ENCODE measurements around the gene NFIA.
"Not testable (repeated sequence)": the region's sequence is repeated elsewhere in the genome, so short reads cannot be mapped to it uniquely, and the experiment has no call there.

The NFIA gene

DNA sequence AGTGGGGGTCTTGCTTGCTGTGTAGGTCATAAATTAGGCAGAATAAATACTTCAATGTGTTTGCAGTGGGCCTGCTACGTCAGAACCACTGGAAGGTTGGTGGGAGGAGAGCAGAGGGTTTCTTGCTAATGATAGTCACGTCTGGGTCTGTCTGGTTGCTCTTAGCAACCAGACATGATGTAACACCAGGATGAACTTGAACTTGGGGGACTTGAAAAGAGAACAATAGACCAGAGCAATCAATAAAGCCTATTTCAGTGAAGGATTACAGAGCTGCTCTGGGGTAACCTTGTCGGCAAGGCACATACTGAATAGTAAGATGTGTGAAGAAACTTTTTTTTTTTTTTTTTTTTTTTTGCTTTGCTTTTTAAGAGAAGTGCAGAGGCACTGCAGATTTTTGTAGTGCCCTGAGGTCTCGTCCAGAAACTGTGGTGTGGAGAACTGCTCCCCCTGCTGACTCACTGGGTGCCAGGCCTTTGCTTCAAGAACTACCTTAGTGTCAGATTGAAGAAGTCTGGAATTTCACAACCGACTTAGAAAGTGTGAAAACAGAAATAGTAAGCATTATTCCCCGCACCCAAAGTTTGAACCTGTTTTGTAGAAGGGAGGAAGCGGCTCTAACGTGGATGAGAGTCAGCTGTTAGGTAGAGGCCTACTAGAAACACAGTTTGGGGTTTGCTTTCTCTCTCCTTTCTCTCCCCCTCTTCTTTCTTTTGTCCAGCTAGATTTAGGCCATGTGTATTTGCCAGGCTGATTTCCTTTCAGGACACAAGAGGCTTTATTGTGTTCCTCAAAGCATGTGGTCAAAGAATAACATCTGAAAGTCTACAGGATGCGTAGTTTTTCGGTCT is 371.0 kb downstream of the NFIA start:
- DNase-seq (ENCODE audit: low spot score), result peak; percentile 91

DNA sequence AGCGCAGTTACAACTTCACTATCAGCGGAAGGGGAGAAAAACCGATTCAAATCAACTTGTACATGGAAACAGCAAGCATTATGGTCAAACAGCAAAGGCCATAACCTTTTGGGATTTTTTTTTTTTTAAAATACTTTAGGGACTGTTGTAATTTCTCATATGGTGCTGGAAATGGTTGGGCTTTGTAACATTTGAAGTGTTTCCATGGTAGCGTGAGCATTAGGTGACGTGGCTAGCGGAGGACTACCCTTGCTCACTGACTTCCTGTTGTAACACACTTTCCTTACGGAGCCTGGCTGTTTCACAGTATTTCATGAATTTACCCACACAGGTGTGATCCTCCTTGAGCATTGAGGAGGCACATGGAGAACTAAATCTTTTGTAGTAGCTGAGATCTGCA is 373.0 kb downstream of the NFIA start:
- no peak for DNase-seq (ENCODE audit: low spot score)

DNA sequence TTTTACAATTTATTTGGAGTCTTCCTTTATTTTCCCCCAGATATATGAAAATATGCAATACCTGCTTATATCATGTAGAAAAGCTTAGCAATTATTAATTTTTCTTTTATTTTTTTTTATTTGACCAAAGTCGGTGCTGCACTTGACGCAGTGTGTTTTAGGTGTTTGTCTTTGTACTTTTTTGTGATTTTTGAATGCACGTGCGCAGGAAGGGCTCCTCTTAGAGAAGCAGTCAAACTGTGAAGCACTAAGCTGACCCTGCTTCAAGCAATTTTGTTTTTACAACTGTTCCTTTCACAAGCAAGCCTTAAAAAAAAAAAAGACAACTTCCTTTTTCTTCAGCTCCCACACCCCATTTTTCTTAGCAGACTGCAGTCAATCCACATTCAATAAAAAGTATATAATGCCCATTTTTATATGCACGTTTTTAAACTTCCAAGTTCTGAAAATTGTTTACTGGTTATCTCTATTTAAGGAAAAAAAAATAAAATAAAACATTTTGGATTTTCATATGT is 375.2 kb downstream of the NFIA start:
- DNase-seq (ENCODE audit: low spot score), result no peak

DNA sequence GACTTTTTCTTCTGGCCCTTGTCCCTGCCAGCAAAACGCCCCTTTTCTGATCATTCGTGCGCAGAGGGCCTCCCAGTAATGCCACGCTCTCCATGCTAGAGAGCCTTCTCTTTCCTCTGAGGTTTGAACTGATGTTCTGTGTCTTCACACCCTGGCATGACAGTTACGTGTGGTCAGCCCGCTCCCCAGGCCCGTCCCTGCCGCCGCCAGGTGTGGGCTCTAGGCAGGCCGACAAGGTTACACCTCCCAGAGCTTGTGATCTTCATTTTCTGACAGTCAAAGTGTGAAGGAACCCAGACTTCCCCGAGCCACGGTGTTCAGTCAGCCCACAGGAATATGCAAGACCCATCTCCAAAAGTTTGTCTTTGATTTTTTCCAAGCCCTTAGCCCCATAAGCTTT is 377.0 kb downstream of the NFIA start:
- DNase-seq (ENCODE audit: low spot score), result no peak

DNA sequence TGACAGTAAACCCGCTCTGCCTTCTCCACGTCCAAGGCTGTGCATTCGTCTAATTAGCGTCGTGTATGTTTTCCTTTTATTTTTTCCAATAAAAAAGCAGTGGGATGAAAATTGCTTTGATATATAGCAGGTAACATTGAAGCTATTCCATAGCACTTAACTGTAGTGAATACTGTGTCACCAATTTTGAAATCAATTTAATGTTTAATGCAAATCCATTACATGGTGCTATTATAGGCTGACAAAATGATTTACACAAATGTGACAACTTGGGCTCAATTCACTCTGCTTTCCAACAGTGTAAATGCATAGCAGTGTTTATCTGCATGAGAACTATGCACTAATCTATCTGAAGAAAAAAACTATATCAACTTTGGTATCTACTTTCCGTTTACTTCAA is 377.8 kb downstream of the NFIA start:
- DNase-seq (ENCODE audit: low spot score), result no peak

DNA sequence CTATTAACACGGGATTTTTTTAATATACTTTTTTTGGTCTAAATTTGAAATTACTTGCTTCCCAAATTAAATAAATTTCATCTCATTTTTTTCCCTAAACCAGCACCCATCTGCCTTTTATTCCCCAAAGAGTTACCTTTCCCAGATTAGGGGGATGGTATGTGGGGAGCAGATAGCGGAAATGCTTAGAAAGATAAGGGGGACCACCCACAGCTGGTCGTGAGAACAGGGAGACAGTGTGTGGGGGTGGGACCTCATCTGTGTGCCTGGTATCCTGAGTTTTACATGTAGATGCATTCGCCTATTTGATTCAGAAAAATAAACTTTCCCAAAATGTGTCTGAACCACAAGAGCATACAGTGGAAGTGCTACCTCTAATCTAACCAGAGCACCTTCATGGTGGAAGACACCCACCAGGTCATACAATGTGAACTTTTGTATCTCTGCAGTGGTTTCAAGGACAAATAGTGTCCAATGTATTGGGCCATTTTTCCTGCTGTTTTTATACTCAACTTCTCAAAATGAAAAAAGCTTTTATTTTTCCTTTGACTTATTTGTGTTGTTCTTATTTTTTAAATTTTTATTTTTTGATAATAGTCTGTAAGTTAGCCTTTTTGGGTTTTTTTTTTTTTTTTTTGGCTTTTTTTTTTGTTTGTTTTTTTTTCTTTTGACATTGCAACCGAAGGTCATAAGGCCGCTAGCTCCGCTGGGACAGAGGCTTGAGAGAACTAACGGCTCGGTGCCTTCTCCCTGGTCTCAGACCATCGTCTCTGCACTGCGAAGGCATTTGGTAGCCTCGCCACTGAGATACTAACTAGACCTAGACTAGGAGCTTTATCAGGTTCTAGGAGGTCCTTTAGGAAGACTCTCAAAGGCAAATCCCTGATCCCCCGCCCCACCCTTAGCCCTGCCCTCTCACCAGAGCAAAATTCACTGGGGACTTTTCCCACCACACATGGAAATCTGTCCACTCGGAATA is 379.3 kb downstream of the NFIA start:
- no peak for DNase-seq (ENCODE audit: low spot score)

DNA sequence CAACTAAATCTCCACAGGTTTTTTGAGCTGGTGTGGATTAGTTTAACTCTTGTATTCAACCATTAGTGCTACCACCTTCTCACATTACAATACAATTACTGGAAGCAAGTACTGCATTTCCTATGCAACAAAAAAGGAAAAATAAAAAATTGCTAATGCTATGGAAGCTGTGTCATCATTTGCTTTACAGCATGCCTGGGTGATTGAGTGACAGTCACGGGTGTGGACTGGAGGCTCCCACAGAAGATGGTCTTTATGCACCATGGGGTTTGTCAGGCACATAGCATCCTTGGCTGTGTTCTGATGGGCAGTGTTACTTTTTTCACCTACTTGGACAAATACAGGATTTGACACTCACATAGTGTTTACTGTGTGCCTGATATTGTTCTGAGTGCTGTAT is 380.3 kb downstream of the NFIA start:
- no peak for DNase-seq (ENCODE audit: low spot score)

DNA sequence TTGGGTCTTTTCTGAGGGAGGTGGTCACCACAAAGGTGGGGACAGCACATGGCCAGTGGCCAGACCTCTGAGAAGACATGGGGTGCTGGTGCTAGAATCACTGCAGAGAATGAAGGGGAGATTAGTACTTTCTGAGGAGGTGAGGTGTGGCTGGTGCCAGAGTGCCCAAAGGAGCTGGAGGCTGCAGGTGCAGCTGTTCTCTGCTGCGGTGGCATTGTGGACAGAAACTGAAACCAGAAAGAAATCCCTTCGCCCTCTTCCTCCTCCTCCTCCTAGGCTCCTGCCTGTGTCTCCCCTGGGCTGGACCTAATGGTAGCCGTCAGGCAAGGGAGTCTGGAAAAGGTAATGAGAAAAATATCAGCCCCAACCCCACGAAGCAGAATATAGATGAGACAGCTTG is 380.9 kb downstream of the NFIA start:
- DNase-seq (ENCODE audit: low spot score), result peak; percentile 13

DNA sequence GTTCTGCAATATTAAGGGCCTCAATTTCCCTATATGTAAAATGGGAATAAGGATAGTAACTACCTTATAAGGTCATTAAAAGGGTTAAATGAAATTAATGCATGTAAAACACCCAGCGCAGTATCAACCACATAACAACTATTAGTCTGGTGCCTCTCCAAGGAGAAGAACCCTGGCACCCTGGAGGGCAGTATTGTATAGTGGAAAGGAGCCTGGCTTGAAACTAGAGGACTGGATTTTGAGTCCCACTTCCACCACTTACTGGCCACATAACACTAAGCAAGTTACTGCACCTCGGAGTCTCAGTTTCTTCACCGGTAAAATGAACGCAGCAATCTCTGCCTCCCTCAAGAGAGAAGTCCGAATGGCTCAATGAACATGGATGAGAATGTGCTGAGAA is 385.5 kb downstream of the NFIA start:
- not testable (repeated sequence) for DNase-seq (ENCODE audit: low spot score)

DNA sequence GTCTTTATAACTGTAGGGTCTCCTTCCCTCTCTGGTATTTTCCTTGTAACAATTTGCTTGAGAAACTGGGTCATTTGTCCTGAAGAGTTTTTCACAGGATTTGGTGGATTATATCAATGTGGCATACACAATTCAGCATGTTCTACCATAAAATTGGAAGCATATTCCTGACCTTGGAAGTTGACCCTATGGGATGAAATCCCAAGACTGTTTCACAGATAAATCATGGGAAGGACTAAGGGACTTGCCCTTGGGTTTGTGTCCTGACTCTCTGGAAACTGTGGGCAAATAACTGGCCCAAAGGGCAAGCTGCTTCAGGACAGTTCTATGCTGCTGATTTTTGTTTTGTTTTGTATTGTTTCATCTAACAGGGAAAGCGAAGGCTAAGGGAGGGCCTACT is 387.0 kb downstream of the NFIA start:
- DNase-seq (ENCODE audit: low spot score), result no peak

DNA sequence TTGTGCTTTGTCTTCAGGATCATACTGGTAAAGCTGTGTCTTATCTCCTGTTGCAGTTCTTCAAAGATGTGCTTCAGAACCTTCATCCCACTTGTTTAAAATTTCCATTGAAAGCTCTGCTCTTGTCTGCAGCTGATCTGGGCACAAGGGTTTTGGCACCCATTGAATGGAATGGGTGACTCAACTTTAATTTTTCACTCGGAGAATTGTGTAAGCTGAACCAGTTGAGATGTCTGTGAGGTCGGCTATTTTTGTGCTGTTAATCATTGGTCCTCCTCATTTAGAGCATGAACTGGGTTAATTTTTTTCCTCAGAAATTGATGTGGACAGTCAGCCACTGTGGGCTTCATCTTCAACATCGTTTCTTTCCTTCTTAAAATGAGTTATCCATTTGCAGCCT is 390.5 kb downstream of the NFIA start:
- no peak for DNase-seq (ENCODE audit: low spot score)

DNA sequence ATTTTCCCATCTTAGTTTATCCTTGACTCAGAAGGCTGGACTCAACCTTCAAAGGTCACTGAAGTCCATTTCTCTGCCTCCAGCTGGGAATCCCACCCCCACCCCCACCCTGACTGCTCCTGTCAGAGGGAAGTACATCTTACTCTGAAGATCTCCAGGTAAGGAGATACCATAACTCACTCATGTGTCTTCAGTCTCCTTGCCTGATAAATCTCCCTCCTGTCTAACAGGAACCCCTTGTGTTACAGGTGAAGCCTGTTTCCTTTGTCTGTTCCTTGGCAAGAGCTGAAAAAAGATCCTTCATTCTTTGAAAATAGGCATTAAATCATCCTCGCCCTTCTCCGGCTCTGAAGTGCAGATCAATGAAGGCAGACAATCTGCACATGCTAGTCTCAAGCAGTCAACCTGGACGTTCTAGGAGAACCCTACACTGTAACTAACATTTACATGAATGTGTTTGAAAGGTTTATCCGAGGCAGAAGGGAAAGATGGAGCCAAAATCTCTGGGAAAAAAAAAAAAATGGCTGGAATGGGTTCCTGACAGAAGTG is 392.0 kb downstream of the NFIA start:
- DNase-seq (ENCODE audit: low spot score), result no peak

DNA sequence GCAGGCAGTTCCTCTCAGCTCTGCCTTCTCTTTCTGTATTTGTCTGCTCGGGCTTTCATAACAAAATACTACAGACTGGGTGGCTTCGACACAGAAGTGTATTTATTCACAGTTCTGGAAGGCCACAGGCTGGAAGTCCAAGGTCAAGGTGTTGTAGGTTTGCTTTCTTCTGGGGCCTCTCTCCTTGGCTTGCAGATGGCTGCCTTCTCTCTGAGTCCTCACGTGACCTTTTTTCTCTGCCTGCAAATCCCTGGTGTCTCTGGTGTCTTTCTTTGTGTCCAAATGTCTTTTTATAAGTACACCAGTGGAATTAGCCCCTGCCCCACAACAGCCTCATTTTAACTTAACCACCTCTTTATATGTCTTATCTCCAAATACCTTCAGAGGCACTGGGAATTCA is 392.6 kb downstream of the NFIA start:
- no peak for DNase-seq (ENCODE audit: low spot score)

DNA sequence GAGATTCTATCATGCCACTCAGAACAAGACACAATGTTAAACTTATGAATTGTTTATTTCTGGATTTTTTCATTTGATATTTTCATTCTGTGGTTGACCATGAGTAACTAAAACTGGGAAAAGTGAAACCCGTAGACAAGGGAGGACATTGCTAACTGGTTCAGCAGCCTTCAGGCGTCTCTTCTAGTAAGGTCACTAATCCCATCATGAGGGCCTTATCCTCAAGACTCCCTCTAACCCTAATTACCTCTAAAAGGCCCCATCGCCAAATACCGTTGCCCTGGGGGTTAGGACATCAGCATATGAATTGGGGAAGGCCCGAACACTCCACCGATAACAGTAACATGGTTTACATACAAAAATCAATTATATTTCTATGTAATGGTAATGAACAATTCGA is 394.9 kb downstream of the NFIA start:
- no peak for DNase-seq (ENCODE audit: low spot score)

DNA sequence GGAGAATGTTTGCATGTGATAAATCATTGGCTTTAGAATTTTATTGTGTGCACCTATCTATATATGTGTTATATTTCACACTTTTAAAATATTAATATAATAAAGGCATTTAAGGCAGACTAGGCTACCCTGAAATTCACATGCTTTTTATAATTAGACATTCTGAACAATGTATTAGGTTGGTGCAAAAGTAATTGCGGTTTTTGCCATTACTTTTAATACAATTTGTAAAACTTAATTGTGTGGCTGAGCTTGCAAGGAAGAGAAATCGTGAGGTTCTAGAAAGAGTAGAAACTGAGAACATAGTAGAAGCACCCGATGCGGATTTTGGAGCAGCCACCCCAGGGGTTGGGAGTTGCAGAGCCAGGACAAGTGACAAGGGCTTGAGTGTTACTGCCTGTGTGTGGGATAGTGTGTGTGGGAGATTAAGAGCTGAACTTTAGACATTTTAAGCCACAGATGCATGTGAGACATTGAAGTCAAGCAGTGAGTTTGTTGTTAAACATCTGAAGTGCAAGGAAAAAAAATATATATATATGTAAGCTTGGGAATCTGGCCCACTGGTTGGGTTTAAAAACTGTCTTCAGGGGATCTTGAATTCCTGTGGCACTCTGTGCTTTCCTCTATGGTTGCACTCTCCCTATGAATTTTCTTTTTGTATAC is 398.0 kb downstream of the NFIA start:
- no peak for DNase-seq (ENCODE audit: low spot score)

DNA sequence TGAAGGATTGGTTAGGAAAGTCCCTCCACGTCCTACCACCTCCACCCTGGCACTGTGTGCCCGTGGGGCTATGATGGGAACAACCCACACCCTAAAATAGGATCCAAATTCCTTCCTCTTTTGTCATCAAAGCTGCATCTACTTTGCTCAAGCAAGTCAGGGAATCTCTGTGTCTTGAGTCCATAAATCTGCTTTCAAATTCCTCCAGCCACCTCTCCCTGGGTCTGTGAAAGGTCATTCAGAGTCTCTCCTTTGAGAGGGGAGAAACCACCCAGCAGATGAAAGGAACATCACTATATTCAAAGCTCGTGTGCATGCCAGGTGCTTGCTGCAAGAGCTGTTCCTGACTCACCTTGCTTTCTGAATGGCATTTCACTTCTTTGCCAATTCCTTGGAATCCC is 399.0 kb downstream of the NFIA start:
- DNase-seq (ENCODE audit: low spot score), result no peak

DNA sequence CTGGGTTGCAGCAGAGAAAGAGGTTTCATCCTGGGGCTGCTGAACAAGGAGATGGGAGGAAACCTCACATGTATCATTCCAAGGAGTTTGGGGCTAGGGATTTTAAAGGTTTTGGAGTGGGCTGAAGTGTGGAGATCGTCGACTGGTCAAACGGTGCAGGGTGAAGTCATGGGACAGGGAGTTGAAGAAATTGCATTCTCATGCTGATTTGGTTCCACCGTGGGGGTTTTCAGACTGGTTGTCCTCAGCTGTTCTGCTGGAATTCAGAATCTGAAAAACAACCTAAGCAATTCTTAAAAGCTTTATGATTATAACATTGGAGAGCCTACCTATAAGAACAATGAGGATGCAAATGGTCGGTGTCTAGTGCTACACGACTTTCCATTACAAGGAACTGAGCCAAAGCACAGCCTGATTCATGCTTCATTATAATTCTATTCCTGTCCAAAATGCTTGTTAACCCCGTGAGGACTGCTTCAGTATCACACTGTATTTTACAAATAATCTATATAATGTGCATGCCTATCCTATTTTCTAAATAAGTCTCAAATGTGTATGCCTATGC is 399.9 kb downstream of the NFIA start:
- DNase-seq (ENCODE audit: low spot score), result no peak

DNA sequence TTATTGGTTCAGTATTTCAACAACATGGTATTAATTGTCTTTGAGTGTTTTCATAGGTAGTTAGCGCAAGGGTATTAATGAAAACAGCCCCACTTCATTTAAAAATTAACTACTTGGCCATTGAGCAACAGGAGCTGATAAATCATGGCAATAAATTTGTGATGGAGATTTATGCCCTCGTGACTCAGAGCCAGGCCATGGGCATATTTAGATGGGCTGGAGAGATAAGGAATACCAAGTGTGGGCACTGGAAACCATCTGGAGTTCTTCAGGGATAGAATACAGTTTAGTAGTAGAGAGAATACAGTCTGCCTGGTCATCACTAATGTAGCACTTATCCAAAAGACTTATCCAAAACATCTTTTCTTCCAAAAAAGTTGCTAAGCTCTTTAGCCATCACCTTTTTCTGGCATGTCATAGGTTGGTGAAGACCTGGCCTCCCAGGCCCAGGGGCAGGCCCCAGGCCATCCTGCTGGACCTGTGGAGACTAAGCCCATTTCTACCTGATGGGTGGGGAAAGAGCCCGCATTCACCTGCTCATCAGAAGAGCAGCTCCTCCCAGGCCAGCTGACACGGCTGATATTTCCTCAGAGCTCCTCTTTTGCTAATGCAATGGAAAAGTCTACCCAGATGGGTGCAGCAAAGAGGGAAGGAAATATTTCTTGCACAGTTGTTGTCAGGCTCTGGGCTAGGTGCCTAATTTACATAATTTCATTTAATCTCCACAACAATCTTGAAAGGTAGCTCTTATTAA is 404.6 kb downstream of the NFIA start:
- no peak for DNase-seq (ENCODE audit: low spot score)

DNA sequence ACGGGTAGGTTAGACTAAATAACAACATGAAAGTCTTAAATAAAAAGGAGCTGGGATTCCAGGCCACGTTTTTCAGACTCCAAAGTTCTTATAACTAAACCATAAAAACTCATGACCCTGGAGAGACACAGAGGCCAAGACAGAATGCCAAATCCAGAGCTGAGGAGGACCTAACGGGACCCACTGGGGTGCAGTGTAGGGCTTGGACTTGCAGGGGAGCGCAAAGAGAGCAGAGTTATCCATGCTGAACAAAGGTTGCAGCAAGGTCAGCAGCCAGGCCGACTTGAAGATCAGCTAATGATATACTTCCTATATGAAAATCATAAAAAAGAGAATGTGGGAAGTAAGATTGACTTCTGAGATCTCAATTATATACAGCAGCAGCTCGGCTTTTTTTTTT is 405.4 kb downstream of the NFIA start:
- no peak for DNase-seq (ENCODE audit: low spot score)

DNA sequence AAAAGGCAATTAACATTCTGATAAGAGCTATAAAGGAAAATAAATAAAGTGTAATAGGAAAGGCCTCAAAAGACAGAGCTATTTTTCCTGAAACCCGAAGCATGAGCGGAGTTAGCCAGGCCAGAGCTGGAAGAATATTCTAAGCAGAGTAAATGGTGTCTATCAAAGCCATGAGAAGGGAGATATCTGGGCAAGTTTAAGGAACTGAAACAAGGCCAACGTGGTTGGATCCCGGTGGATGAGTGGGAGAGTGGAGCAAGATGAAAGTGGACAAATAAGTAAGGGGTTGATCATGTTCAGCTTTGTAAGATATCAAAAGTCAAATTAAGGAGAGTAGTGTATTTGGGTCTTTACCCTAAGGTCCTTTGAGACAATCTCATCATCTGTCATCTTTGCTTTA is 408.6 kb downstream of the NFIA start:
- no peak for DNase-seq (ENCODE audit: low spot score)

DNA sequence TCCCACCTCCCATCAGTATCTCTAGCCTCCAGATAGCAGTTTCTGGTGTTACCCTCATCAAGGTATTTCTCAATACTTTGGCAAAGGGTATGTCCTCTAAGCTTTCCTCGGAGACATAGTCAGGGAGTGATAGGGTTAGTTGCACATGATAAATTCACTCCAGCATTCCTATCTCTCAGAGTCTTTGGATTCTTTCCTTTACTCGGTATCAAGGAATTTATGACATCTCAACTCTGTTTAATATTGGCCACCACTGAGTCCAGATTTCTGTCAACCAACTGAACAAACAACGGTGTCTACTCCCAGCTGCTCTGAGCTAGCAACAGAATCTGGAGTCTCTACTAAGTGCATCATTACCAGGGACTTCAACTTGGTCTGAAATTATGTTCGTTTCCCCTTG is 409.1 kb downstream of the NFIA start:
- DNase-seq (ENCODE audit: low spot score), result no peak
